HG03354 (cell line): ENCODE measurements around the gene HERC2.
"Not testable (repeated sequence)": the region's sequence is repeated elsewhere in the genome, so short reads cannot be mapped to it uniquely, and the experiment has no call there.

Source experiments
- ATAC-seq: cut with Tn5 transposase; IDR thresholded peaks from one replicate; pipeline ENCODE4 v1.9.1; 2021; ENCODE audit warnings: mild to moderate bottlenecking; ENCODE audit not compliant: unreplicated experiment, poor library complexity, severe bottlenecking

The HERC2 gene

GRCh38 chr15:28231743-28232142 lies 90.2 kb downstream of the HERC2 start:
- not testable (repeated sequence) for ATAC-seq

- ATAC-seq: not testable (repeated sequence)
These were observed 90.6 kb downstream of the HERC2 start for GRCh38 chr15:28231336-28231735.

- not testable (repeated sequence) for ATAC-seq
These were observed 92.9 kb downstream of the HERC2 start for GRCh38 chr15:28228990-28229640.

GRCh38 chr15:28228096-28228495 lies 93.9 kb downstream of the HERC2 start:
- ATAC-seq: no peak

DNA sequence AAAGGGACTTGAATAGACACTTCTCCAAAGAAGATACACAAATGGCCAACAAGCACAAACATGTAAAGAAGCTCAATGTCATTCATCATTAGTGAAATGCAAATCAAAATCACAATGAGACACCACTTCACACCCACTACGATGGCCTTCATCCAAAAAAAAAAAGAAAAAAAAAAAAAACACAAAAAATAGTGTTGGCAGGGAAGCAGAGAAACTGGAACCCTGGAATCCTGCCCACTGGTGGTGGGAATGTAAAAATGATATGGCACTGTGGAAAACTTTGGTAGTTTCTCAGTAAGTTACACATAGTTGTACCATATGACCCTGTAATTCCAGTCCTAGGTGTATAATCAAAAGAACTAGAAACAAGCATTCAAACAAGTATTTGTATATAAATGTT lies 94.7 kb downstream of the HERC2 start:
- not testable (repeated sequence) for ATAC-seq

DNA sequence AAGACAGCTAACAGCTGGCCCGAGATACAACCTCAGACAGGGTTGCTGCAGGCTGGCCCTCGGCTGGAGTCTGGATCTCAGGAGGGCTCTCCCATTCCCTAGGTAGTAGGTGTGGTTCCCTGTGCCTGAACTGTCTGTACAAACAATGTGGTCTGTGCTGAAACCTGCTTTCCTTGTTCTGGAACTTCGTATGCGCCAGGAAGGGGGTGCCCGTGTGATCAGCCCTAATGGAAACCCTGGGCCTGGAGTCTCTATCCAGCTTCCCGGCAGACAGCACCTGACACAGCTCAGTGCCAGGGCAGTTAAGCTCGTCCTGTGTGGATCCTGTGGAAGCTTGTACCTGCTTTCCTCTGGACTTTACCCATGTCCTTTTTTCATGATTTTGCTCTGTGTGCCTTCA lies 99.4 kb downstream of the HERC2 start:
- ATAC-seq: not testable (repeated sequence)

GRCh38 chr15:28221696-28222095 lies 100.3 kb downstream of the HERC2 start:
- ATAC-seq: not testable (repeated sequence)

DNA sequence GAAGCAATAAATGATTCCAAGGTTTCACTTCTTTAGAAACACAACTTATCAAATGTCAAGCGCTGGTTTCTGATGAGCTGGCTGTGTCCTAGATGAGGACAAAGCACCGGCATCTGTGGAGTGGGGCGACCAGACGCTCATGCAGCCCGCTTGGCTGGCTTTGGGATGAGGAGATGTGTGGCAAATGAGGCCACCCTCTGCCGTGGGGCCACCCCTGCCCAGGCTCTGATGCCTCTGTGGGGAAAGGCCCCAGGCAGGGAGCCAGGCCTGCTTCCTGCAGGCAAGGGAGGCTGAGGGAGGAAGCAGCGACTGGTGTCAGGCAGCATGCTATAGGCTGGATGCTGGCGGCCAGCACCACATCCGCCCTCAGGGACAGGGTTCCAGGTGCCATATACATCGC lies 102.9 kb downstream of the HERC2 start:
- no peak for ATAC-seq

DNA sequence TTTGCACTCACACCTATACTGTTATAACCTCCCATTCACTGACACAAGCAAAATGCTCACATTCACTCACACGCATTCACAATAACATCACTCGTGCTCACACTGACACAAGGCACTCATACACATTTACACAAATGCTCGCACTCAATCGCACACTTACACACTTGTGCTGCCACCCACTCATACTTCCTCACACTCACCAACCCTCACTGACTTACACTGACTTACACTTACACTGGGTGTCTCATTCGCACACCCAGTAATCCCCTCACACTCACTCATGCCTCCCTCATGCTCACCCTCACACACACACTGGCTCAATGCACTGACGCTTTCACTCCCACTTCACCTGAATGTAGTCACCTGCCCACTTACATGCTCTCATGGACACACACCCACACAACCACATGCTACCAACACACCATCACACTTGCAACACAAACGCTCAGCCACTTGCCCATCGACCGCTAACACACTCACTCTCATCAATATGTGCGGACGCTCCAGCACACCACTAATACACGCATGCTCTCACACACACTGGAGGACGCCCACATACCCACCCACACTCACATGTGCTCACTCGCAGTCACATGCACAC lies 104.9 kb downstream of the HERC2 start:
- ATAC-seq: not testable (repeated sequence)

DNA sequence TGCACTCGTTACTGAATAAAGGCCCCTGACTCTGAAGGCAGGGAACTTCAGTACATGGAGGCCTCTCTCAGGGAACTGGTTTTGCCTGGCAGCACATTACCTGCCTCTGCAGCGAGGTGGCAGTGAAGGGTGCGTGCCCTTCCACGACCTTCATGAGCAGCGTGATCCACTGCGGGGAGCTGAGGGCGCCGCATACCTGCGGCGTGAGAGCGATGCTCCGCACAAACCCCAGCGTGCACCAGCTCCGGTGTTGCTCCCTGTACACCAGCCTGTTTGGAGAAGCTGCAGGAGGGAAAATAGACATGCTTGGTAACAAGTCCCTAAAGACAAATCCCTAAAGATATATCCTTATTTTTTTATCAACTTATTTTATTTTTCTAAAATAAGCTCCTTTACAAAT lies 106.5 kb downstream of the HERC2 start:
- ATAC-seq: not testable (repeated sequence)

DNA sequence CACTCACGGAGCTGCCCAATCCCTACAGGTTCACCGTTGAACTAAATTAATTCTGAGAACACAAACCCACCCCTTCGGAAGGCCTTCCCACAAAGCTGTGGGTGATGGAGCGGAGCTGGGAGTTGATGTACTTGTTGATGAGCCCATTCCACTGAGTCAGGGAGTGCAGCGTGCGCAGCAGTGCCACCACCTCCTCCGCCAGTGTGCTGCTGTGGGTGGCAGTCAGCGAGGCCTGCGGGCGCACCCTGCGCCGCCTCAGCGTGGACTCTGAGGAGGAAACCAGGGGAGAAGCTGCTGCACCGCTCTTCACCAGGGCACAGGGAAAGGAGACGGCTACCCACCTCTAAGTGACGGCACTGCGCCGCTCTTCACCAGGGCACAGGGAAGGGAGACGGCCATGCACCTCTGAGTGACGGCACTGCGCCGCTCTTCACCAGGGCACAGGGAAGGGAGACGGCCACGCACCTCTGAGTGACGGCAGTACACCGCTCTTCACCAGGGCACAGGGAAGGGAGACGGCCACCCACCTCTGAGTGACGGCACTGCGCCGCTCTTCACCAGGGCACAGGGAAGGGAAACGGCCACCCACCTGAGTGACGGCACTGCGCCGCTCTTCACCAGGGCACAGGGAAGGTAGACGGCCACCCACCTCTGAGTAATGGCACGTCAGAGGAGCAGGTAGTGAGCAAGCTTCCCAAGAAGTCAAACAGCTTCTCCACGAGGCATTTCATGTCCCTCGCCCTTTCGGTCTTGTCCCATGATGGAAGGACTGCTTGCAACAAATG lies 107.8 kb downstream of the HERC2 start:
- ATAC-seq: not testable (repeated sequence)

- ATAC-seq: not testable (repeated sequence)
These were observed 108.6 kb downstream of the HERC2 start for GRCh38 chr15:28213393-28213792.

DNA sequence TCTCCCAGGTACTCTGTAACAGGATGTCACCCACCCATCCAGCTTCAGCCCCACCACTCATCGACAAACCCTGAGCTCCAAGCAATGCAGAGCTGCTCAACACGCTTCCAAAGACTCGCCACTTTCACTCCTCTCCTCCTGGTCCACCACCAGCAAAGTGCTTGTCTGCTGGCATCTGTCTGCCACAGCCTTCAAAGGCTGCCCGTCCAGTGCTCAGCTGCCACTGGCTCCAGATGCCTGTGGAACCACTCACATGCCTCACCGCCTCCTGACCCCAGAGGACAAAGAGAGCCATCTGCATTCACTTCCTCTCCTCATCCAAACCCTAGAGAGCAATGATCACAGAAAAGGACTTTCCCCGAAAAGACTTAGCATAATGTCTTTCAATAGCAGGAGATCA lies 113.4 kb downstream of the HERC2 start:
- ATAC-seq: no peak

- not testable (repeated sequence) for ATAC-seq
These were observed 116.3 kb downstream of the HERC2 start for GRCh38 chr15:28205640-28206039.

DNA sequence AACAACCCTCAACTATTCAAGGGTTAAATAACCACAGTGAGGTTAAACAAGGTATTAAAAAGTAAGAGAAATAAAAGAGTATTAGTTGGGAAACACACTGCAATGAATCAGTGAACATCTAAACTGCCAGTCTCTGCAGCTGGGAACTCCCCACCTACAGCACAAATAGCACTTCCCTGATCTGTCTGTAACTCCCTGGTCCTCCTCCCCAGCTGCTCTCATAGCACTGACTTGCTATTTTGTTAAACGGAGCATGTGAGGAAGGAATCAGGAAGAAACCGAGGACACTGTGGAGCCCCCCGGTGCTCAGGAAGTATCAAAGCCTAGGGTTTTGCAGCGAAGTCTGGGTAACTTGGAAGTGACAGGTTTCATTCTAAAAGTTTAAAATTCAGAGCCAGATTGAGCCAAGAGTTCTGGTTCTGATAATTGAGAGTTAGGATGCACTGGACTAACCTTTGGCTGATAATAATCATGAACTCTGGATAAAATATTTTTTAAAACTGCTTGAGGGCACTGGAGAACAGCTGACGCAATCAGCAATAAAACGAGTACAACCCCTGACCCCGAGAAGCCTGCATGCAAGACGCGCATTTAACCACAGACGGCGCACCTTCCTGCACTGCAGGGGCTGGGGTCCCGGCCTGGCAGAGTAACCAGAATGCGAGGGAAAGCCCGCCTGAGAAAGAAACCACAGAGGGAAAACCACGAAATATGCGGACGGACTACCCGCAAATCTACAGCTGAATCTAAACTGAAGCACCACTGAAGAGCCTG lies 118.7 kb downstream of the HERC2 start:
- not testable (repeated sequence) for ATAC-seq

DNA sequence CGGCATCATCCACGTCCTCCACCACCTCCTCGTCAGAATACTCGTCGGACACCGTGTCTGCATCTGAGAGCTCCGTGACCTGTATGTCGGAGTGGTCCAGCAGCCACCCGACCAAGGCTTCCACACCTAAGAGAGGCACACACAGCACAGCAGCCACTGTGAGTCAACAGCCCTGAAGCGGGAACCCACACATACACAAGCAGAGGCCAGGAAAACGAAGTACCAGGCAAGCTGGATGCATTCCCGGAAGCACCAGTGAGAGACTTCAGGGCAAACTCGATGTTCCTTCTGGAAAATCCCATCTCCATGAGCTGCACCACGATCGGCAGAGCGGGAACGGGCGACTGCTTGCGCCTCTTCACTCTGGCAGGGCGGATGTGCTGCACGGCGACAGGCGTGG lies 119.9 kb downstream of the HERC2 start:
- ATAC-seq: not testable (repeated sequence)

- ATAC-seq: not testable (repeated sequence)
These were observed 123.8 kb downstream of the HERC2 start for GRCh38 chr15:28198215-28198614.

DNA sequence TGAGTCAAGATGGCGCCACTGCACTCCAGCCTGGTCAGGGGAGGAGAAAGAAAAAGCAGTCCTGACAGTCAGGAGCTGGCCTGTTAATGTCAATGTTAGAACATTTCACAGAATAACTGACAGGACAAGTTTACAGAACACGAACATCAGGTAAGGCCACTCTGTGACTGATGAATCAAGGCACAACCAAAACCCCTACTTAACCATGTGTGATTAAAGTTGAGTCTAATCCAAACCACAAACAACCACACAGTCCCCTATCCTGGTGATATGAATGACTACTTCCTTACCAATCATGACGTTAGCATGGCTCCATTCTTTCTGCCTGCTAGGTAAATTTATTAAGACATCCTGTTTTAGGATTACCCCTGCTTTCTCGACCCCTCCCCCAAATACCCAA lies 124.3 kb downstream of the HERC2 start:
- not testable (repeated sequence) for ATAC-seq

GRCh38 chr15:28196581-28196980 lies 125.4 kb downstream of the HERC2 start:
- ATAC-seq: not testable (repeated sequence)

DNA sequence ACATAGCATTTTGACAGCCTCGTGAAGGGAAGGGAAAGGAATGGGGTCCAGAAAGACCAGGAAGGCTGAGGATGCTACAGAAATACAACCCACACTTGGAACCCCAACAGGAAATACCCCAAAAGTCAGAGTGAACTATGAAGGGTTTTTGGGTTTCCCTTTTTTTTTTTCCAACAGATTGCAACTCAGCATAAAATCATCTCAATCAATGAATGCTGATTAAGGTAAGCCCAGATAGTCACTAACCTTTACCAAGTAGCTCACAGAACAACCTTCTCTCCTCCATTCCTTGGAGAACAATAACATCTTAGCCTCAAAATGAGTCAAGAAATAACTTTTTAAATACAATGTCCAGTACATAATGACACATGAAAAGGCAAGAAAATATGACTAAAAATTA lies 129.2 kb downstream of the HERC2 start:
- no peak for ATAC-seq
